T follicular helper cell (primary cell): ENCODE data around the gene ASAP2.

Experiments
- DNase-seq: peaks from one replicate; pipeline ENCODE4 v3.0.0-alpha.2; 2020; ENCODE audit warnings: low read depth
- total RNA-seq, 2 experiments: gene quantifications; one replicate each; lab custom pipeline; 2026; lab: John Stamatoyannopoulos, UW

ASAP2 gene
- total RNA-seq = 0.06 to 0.26 reads per million in 2 experiments

- DNase-seq = no peak
These were observed at the start of gene ASAP2 for GRCh38 chr2:9205963-9206948. Gene ASAP2 (plus strand): TSS chr2:9206812. CDS start chr2:9207105, 293 bp downstream.

GRCh38 chr2:9158786-9159779 lies 47.5 kb upstream of the ASAP2 start:
- no peak for DNase-seq

- no peak for DNase-seq
These were observed 45.9 kb upstream of the ASAP2 start for GRCh38 chr2:9160732-9161131.

GRCh38 chr2:9162841-9163240 lies 43.8 kb upstream of the ASAP2 start:
- DNase-seq = no peak

DNA sequence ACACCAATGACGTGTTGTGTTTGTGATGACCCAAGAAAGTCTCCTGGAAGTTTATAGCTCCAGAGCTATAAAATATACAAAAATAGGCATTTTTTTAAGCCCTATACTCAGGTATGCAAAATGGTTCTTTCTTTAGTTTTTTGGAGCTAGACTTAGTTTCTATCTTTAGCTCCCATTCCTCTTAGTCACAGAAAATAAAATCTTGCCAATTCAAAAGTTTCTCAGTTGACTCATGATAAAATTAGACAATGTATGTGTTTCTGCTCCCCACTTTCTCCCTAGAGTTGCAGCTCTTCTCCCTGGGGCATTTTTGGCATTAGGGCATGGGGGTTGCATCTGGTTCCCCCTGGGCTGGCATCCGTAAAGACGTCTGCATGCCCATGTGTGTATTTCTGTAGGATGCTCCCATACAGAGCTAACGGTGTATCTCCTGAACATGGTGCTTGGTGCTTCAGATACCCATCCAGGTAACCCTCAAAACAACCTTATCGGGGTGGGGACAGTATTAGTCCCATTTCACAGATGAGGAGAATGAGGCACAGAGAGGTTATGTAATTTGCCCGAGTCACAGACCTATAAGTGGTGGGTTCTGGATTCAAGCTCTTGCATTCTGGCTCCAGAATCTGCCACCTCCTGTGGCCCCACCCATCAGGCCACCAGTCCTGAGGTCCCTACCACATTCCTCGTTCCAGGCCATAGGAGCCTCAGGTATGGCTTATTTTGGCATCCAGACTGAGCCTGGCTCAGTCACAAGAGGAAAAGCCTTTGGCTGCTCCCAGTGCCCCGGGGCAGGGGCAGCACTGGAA lies 43.1 kb upstream of the ASAP2 start:
- no peak for DNase-seq

DNA sequence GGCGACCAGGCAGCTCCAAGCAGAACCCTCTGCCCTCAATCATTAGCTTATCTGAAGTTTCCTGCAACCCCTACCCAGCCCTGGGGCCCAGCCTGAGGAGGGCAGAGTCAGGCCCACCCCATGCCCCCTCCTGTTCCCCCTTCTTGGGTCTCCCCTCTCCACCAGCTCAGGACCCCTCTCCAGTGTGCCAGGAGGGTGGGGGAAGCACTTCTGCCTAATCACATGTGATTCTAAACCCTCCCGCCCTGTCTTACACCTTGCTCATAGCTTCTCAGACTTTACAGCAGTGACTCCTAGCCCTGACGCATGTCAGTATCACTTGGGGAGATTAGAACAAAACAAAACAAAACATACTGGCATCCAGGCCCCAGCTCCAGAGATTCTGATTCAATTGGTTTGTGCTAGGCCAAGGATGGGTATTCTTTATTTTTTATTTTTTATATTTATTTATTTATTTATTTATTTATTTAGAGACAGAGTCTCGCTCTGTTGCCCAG lies 42.5 kb upstream of the ASAP2 start:
- DNase-seq = no peak

GRCh38 chr2:9165625-9166024 lies 41.0 kb upstream of the ASAP2 start:
- DNase-seq = no peak

GRCh38 chr2:9166579-9167377 lies 39.8 kb upstream of the ASAP2 start:
- DNase-seq = no peak

DNA sequence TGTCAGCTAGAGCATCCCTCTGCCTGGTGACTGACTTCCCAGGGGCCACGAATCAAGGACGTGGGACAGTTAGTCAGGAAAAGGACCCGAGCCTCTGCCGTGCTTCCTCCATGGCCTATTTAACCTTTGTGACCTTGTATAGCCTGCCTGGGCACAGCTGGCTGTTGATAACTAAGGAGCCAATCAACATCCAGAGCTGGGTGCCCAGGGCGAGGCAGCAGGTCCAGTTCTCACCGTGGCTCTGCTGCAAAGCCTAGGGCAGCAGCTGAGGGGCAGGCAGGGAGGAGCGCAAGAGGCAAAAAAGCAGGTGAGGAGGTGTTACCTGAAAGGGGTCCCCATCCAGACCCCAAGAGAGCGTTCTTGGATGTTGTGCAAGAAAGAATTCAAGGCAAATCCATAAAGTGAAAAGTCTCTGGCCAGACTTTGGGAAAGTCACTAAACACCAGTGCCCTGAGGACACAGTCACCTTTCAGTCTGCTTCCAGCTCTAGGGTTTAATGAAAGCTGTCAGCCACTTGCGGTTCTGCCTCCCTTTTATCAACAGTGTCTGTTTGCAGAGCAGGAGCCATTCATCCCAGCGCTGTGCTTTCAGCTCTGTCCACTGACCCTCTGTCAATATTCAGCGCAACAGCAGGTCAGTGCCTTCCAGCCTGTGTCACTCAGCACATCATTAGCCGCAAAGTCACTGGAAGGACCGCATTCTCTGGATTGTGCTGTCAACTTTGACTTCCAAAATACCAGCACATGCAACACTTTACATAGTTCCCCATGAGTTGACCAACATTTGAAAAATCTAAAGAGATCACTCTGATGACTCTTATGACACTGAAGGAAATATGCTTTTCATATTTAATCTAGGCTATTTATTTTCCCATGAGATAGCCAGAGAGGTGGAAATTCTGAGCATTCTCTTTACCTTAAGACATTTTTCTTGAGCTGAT lies 38.6 kb upstream of the ASAP2 start:
- no peak for DNase-seq

DNA sequence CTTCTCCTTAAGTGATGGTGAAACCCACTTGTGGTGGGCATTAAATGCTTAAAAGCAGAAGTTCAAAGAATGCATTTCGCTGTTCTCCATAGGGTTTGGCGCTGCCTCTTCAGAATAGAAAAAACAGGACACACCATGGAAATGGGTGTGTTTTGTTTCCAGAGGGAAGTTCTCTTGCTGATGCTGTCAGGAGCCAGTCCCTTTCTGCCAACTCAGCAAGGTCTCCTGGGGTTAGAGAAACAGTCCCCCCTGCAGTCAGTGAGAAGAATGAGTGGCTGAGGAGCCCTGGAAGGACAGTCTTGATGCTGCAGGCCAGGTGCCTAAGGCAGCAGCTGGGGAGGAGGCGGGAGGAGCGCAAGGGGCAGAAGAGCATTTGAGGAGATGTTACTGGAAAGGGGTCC lies 37.8 kb upstream of the ASAP2 start:
- no peak for DNase-seq

- no peak for DNase-seq
These were observed 37.1 kb upstream of the ASAP2 start for GRCh38 chr2:9169349-9170107.

DNA sequence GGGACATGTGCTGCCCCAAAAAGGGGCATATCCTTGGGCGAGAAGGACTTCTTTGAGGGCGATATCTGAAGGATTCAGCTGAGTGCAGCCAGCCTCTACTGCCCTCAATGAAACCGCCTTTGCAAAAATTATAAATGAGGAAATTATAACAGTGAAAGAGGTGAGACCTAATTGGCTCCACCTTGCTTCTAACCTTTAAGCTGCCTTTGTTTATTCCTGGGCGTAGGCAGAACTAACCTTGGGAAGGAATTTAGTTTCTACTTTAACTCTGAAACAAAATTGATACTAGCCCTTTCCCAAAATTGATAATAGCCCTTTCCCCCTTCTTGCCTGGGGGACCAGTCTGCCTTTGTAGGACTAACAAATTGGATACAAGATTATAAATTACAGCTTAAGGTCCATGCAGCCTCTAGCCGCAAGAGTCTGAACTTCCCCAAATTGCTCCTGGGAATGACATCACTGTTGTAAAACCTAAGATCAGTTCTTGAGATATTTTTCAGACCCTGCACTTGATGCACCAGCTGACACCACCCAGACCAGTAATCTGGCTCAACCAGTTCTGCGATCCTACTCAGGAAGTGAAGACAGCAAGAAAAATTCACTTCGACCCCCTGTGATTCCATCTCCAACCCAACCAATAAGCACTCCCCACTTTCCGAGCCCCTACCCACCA lies 36.0 kb upstream of the ASAP2 start:
- no peak for DNase-seq

- no peak for DNase-seq
These were observed 31.7 kb upstream of the ASAP2 start for GRCh38 chr2:9174771-9175437.

GRCh38 chr2:9178110-9178903 lies 28.3 kb upstream of the ASAP2 start:
- DNase-seq = no peak

- no peak for DNase-seq
These were observed 27.6 kb upstream of the ASAP2 start for GRCh38 chr2:9178904-9179571.
